Right renal pelvis (tissue), 4 donors: ENCODE measurements around the gene TMEFF1. TPM values are rescaled to one million over a fixed set of nuclear protein-coding genes. Genes with fewer than 3 reads are reported as not detected.

ENCODE experiments used
- DNase-seq, 4 donors: peaks; one replicate each; pipeline ENCODE4 v3.0.0-alpha.2; 2013; ENCODE audit warnings: low read depth in 4 of 4, low spot score in 3 of 4, missing footprints in 1 of 4
- polyA plus RNA-seq, 4 donors: library from polyadenylated mRNA; unstranded; fragments of 120-200 nt; gene quantifications; one replicate each; pipeline ENCODE4 v1.2.1, GENCODE V29; 2013; ENCODE audit not compliant: insufficient read length in 4 of 4

Gene TMEFF1
- polyA plus RNA-seq, 4 donors, result 4.2 to 10.1 (median 6.0) TPM

DNA sequence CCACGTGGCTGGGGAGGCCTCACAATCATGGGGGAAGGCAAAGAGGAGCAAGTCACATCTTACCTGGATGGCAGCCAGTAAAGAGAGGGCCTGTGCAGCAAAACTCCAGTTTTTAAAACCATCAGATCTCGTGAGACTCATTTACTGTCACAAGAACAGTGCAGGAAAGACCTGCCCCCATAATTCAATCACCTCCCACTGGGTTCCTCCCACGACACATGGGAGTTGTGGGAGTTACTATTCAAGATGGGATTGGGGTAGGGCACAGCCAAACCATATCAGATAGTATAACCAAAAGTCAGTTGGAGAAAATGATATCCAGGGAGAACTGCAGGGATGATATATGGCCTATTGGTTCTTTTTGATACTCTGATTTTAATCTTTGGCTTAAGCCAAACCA lies 94.9 kb downstream of the TMEFF1 start:
- DNase-seq, result no peak

DNA sequence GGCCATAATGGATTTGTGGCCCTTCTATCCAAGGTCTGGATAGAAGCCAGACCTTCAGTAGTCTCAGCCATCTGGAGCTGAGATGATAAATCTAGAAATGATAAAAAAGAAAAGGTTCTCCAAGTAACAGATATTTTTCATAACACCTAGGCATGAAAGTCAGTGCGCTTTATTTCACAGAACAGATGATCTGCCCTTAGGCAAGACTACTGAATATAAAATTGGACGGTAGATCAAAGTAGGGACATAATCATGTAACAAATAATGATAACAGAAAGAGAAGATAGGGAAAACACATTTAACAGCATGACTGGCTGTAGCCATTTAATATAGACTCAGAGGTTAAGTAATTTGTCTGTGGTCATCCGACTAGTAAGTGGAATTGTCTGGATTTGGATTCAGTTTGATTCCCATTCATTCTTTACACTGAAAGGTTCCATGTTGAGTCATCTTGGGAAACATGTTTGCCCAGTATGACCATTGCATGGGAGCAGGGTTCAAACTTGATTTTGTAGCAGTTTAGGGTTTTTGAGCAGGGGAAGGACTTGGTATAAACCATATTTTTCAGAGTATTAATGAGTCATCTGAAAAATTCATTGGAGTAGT lies 100.8 kb downstream of the TMEFF1 start:
- DNase-seq, result no peak

DNA sequence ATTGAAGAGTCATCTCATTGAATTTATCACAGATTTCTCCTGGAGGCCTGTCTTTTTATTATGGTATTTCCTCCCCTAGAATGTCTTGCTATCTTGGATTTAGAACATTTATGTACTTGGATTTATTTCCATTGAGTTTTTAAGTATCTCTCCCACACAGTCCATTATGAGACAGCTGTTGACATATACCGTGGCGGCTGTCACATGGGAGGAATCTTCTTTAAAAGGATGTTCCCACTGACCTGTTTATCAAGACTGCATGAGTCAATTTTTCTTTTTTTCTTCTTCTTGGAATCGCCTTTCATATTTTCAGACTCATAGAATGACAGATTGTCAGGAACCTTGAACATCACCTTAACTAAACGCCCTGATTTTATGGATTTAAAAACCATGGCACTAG lies 102.1 kb downstream of the TMEFF1 start:
- no peak for DNase-seq

DNA sequence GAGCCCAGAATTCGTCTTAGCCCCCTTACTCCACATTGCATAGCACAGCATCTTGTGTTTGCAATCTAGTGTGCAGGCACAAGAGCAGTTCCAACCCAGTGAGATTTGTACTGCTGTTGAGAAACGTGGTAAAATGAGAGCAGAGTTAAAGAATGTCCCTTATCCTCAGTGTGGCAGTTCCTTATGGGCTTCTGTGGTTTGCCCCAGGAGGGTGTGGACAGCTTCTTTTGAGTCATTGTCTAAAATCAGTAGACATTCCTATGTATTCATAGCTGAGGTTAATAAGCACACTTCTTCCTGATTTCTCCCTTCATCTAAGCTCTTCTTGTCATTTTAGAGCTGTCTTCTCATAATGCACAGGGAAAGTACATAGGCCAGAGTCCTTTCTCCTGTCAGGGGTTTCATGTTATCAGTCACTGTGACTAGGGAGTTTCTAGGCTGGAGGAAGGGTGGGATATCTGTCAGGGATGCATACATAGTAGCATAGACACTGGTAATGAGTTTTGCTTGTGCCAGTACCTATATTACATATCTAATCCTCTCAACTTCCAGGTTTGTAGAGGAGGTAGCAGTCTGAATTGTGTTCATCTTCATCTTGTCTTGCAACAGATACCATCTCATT lies 102.9 kb downstream of the TMEFF1 start:
- no peak for DNase-seq

DNA sequence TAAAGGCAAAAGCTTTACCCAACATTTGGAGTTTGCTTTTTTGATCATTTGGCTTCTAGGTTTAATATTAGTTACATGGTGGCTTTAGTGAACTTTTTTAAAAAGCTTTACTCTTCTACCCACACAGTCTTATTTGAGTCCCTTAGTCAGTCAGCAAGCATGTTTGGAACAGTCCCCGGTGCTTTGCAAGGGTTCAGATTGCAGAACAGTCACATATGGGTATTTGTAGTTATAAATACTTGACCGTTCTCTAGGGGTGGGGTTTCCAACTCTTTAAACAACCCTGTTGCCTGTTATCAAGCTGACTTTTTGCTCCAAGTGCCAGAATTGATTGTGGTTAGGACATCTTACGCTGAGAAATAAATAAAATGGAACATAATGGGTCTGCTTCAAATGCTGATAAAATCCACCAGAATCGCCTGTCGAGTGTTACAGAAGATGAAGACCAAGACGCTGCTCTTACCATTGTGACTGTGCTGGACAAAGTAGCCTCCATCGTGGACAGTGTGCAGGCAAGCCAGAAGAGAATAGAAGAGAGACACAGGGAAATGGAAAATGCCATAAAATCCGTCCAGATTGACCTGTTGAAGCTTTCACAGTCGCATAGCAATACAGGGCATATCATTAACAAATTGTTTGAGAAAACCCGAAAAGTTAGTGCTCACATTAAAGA lies 105.0 kb downstream of the TMEFF1 start, which contains the start of gene CAVIN4:
Gene CAVIN4 (plus strand): TSS at position 304 of the 673 bp plus-strand sequence. CDS start 65 bp downstream, at position 369.
- DNase-seq, result no peak

DNA sequence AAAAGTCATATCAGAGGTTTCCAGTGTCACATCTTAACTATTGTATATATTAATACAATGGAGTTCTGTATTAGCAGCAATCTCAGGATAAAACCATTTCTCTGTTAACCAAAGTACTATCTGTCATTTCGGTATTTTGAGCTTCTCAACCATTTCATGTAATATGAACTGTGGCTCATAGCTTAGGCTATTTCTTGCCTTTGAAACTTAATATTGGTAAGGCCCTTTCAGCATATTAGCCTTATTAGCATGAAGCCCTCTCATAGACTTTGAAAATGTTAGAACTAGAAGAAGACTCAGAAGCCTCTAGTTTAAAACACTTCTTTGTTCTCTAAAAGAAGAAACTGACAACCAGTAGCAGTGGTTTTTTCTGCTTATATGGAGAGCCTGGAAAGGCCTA lies 105.7 kb downstream of the TMEFF1 start:
- no peak for DNase-seq

DNA sequence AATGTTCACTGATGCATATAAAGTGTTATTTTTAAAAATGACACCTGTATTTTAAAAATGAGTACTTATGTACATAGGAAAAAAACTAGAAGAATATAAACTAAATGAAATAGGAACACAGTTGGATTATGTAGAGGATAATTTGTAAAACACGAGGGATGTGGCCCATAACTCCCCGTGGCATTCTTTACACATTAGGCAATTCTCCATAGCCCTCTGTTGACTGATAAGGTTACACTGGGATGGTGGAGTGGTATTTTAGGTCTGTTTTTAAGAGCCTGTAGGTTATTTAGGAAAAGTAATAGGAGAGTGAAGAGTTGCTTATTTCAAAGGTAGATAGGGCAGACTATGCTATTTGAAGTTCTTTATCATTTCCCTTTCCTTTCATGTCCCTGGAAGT lies 106.7 kb downstream of the TMEFF1 start:
- DNase-seq, result no peak

DNA sequence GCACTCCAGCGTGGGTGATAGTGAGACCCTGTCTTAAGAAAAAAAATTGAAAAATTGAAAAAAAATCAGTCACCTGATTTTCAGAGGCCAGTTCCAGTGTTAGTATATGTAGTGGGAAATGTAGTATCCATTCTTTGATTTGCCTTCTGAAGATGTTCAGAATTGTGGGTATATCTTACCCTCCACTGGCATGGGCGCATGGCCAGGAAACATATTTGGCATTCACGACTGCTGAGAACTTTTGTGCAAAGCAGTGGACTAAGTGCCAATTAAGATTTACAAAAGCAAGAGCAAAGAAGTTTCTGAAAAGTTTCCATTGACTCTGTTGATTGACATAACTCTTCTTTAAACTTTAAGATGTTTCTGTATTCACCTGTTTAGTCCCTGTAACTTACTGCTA lies 107.3 kb downstream of the TMEFF1 start:
- no peak for DNase-seq

DNA sequence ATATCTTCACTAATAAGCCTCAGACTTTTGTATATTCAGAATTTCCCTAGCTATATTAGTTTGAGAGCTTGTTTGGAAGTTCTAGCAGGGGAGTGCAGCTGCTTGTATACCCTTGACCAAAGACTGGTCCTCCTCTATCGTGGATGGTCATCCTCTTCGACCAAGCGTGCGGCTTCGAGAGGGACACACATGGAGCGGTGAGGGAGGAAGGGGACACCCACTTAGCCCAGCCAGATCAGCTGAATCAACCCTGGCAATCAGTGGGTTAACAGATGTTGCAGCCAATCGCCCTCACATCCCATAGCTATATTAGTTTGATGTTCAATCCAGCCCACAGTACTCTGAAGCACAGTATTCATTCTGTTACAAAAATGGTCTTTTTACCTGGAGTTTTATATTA lies 108.1 kb downstream of the TMEFF1 start:
- DNase-seq, result no peak

DNA sequence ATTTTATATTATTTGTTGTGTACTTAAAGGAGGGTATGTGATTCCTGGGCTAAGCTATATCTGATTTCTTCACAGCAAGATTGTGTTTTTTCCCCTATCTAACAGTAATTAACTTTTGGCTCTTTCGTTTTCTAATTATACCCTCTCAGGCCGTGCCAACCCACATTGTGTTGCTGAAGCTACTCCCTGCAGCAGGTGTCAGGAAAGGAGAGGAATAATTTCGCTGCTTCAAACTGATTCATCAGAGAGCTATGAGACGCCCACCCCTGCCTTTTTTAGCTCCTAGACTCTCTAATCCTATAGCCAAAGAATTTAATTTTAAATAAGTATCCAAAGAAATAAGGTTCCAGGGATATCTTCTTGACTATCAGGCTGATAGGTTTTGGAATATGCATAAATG lies 108.7 kb downstream of the TMEFF1 start:
- DNase-seq, result no peak

DNA sequence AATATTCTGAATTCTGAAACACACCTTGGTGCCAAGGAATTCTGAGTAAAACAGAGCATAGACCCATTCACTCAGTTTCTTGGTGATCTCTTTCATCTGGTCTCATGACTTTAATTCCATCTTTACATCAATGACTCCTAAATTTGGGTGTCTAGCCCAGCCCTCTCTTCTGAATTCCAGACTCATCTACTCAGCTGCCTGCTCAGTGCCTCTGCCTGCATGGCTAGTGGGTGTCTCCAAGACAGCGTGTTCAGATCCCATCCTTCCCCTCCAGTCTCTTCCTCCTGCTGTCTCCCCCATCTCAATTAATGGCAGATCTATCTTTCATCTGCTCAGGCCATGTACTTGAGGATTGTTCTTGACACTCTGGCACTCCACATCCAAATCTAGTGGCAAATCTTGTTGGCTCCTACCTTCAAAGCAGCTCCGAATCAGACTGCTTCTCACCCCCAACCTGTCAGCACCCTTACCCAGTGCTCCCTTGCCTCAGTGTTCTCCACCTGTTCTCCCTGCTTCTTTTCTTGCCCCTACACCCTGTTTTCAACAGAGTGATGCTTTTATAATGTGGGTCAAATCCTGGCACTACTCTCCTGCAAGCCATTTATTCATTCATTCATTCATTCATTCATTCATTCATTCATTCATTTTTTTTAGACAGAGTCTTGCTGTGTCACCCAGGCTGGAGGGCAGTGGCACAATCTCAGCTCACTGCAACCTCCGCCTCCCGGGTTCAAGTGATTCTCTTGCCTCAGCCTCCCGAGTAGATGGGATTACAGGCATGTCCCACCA lies 110.3 kb downstream of the TMEFF1 start:
- DNase-seq, result no peak

DNA sequence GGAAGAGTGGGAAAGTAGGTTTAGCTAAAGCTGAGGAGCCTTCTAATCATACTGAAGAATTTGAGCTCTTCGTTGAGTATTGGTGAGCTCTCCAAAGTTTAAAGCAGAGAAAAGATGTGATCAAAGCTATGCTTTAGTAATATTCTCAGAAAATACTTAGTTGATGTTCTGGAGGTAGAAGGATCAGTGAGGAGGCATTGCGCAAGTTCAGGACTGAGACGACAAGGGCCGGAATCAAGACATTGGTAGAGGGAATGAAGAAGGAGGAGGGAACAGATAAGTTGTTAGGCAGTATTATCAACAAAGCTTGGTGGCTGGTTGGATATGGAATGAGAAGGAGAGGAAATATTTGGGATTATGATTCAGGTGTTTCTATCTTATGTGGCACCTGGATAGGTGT lies 112.0 kb downstream of the TMEFF1 start:
- no peak for DNase-seq

DNA sequence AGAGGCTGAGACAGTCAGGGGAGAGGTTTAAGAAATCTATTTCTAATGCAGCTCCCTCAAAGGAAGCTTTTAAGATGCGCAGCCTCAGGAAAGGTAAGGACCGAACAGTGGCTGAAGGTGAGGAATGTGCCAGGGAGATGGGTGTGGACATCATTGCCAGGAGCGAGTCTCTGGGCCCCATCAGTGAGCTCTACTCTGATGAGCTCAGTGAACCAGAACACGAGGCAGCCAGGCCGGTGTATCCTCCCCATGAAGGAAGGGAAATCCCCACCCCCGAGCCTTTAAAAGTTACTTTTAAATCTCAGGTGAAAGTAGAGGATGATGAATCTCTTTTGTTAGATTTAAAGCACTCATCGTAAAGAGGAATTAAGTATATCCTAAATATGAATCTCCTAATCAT lies 113.1 kb downstream of the TMEFF1 start:
- no peak for DNase-seq

DNA sequence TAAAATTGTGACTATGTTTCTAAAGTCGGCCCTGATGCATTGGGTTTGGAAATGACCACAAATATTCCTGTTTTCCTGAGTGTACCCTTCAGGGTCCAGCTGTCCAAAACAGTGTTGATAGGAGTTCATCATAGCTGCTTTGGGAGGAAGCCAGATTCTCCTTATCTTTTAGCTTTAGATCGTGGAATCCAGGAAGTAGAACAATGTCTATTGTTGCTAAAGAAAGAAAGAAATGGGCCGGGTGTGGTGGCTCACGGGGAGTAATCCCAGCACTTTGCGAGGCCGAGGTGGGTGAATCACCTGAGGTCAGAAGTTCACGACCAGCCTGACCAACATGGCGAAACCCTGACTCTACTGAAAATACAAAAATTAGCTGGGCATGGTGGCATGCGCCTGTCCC lies 114.4 kb downstream of the TMEFF1 start:
- no peak for DNase-seq

DNA sequence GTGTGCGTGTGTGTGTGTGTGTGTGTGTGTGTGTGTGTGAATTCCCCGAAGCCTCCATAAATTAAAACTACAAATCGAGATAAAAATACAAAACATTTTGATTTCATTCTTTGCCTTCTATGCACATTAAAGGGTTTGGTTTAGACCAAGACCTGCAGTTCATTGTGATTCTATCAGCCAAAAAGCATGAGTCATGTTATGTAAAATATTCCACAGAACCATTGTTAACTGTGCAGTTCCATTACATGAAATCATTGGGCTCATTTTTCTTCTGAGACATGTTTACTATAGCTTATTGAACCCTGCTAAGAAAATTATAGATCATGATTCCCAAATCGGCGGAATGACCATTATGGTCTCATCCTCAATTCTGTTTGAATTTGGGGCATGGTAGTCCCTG lies 116.6 kb downstream of the TMEFF1 start:
- DNase-seq, result no peak

DNA sequence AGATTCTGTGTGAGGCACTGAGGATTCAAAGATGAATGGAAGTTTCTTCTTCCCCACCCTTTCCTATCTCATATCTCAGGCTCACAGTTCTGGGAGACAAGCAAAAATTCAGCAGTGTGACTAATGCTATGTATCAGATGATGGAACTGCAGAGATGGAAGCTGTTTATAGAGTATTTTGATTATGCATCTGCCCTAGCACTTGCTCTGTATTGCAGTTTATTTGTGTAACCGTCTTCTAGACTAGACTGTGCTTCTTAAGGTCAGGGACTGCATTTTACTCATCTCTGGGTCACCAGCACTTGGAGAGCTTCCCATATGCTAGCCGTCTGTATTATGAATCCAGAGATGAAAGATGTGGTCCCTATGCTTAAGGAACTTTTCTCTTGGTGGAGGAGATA lies 117.5 kb downstream of the TMEFF1 start:
- no peak for DNase-seq

DNA sequence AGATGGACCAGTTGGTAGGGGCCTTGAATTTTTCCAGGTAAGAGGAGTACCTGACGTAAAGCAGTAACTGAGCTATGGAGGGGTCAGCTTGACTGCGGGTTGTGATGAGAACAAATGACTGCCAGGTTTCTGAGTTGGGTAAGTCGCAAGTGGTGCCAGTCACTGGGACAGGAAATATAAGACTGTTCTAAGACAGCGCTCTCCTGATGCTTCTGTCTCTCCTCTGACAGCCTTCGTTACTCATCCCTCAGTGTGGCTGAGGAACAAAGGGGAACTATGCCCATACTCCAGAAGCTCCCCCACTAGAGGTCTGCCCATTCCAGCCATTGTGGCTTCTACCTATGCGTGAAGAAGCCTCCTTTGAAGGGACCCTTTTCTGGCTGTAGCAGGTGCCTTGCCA lies 118.2 kb downstream of the TMEFF1 start:
- no peak for DNase-seq

DNA sequence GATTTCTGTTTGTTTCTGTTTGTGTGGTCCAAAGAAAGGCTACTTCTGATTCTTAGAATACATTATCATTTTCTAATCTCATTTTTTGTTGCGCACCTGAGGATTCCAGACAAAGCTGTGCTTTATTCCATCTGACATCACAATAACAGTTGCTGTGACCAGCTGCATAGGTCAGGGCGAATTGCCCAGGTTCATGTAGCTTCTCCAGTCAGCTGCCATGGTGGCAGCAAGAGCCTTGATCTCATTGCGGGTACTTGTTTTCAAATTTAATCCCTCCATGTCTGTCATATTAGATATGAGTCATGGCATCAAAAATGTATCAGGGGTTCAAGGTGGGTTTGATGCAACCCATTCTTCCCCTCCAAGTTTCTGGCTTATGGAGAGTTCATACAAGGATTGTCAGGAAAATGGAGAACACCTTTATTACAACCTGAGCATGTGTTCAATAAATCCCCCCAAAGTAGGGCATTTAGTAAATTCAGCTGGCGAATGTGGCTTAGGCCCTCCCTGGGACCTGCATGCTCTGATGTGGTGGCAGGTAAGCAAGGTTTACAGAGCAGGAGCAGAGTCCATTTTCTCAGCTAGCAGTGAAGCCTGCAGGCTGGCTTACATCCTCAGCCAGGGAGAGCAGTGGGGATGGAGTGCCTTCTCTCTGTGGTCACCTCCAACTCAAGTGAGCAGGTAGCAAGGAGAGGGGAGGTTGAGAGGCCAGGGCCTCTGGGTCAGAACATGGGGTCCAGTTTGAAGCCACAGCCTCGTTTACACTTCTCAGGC lies 118.9 kb downstream of the TMEFF1 start:
- DNase-seq, result no peak

DNA sequence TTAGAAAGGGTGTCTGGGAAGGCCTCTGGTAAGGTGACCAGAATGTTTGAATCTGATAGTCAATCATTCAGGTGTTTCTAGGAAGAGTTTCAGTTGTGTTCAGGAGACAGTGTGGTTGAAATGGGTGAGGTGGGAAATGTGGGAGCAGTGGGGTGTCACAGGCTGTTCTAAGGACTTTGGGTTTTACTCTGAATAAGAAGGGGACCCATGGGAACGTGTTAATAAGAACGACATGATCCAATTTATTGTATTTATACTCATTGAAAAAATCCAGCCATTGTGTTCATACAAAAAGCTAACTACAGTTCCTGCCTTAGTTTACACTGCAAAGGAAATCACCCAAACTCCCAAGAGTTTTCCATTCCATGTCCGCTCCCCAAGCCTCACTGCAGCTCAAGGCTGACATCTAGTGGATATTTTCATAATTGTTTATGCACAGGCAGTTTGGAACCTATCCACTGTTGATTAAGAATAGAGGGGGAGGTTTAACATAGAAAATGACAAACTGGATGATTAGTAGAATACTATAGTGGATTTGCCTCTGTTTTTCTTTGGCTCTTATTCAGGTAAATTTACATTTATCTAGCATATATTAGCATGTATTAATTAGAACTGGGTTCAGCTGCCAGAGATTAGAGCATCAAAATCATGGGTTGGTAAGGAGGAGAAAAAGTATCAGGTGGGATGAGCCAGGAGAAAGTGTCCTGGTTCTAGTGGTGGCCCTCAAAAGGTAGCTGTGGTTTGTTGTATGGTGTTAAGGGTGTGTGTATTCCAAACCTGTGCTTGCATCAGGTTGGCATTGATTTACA lies 122.6 kb downstream of the TMEFF1 start:
- peak; percentile 44 to 54 (median 52) for DNase-seq

DNA sequence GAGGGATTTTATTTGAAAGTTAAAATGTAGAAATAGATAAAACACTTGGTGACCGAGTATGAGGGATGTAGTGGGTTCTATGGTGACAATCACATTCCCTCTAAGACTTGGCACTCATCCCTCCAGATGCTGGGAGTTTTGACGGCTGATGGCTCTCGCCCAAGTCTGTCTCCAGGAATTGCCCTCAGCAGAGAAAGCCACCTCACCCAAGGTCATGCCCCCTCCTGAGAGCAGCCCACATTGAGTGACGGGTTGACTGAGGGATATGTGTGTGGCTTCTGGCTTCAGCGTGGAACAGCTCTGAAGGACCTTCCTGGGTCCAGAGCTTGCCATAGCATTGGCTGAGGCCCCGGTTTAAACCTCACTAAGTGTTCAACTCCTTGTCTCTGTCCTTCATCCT lies 124.3 kb downstream of the TMEFF1 start:
- DNase-seq, result no peak
